Measurements from ENCODE around the gene APPBP2. TPM values are rescaled to one million over a fixed set of nuclear protein-coding genes. Genes with fewer than 3 reads are reported as not detected.

Gene APPBP2
- total RNA-seq, 3 donors from 2014 or later (not counting 1 experiment from before 2014, with no cell fraction given): 18.2 to 23.2 (median 23.0) TPM

DNA sequence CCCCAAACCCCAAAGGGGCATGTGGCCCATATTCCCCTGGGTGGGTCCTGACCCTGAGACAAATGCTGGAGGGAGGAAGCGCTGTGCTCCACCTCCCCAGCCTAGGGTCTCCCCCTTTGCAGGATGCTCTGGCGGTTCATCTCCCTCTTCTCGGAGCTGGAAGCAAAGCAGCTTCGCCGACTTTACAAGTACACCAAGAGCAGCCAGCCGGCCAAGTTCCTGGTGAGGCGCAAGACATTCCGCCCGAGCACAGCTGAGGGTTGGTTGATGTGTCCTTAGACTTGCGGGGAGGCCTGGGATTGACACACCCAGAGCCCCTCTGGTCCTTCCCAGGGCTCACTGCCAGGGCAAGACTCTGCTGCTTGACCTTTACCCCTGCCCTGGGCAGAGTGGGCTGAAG lies 99.4 kb downstream of the APPBP2 start:
- Mint-ChIP-seq H3K27ac (no peak overlapping the region), H3K4me3 (no peak overlapping the region), H3K27me3 (ENCODE audit: low read depth in 2 of 2) (peaks cover 3 to 7% of the 10 kb centered on the region in 2 donors), H3K4me1 (peaks cover 4 to 5% of the 10 kb centered on the region in 2 donors), H3K9me3 (no peaks in the 10 kb centered on the region), H3K36me3 (no peaks in the 10 kb centered on the region)
- 89% methylated on average over 10 of the region's 10 CpGs for WGBS (ENCODE audit: insufficient coverage)
- TF ChIP-seq, protein P1, sequence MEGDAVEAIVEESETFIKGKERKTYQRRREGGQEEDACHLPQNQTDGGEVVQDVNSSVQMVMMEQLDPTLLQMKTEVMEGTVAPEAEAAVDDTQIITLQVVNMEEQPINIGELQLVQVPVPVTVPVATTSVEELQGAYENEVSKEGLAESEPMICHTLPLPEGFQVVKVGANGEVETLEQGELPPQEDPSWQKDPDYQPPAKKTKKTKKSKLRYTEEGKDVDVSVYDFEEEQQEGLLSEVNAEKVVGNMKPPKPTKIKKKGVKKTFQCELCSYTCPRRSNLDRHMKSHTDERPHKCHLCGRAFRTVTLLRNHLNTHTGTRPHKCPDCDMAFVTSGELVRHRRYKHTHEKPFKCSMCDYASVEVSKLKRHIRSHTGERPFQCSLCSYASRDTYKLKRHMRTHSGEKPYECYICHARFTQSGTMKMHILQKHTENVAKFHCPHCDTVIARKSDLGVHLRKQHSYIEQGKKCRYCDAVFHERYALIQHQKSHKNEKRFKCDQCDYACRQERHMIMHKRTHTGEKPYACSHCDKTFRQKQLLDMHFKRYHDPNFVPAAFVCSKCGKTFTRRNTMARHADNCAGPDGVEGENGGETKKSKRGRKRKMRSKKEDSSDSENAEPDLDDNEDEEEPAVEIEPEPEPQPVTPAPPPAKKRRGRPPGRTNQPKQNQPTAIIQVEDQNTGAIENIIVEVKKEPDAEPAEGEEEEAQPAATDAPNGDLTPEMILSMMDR (IDR thresholded peaks at IDR 0.05): no peak
- H3K9me3 ChIP-seq (ENCODE audit: control insufficient read depth, insufficient read depth, low read length): no peaks in the 10 kb centered on the region
- H3K27me3 ChIP-seq (ENCODE audit: control insufficient read depth, insufficient read depth, low read length): no peaks in the 10 kb centered on the region
- intact Hi-C loops (cut with micrococcal nuclease): no loop called here
- DNase-seq: no peak
- no peak for ATAC-seq
- peaks cover 8% of the 10 kb centered on the region for H3K4me1 ChIP-seq (ENCODE audit: control insufficient read depth, insufficient read depth, low read length)
- no peak overlapping the region for H3K27ac ChIP-seq (ENCODE audit: low read length)
- no peaks in the 10 kb centered on the region for H3K36me3 ChIP-seq (ENCODE audit: control insufficient read depth, insufficient read depth, low read length)
- no peak overlapping the region for H3K4me3 ChIP-seq (ENCODE audit: low read length)

GRCh38 chr17:60425626-60426025 lies 100.4 kb downstream of the APPBP2 start:
- H3K27ac Mint-ChIP-seq: no peak overlapping the region
- intact Hi-C loops (cut with micrococcal nuclease): no loop called here
- H3K9me3 ChIP-seq (ENCODE audit: control insufficient read depth, insufficient read depth, low read length): no peaks in the 10 kb centered on the region
- no peak overlapping the region for H3K4me3 Mint-ChIP-seq
- WGBS (ENCODE audit: insufficient coverage): 91% methylated on average over 6 of the region's 6 CpGs
- H3K36me3 Mint-ChIP-seq: no peaks in the 10 kb centered on the region
- no peak for ATAC-seq
- no peak overlapping the region for H3K4me3 ChIP-seq (ENCODE audit: low read length)
- no peaks in the 10 kb centered on the region for H3K27me3 ChIP-seq (ENCODE audit: control insufficient read depth, insufficient read depth, low read length)
- H3K4me1 ChIP-seq (ENCODE audit: control insufficient read depth, insufficient read depth, low read length): peaks cover 10% of the 10 kb centered on the region
- H3K27me3 Mint-ChIP-seq (ENCODE audit: low read depth in 2 of 2): peaks cover 0 to 3% of the 10 kb centered on the region in 2 donors
- TF ChIP-seq, protein P1 (IDR thresholded peaks at IDR 0.05): no peak
- no peak for DNase-seq
- no peak overlapping the region for H3K27ac ChIP-seq (ENCODE audit: low read length)
- H3K9me3 Mint-ChIP-seq: no peaks in the 10 kb centered on the region
- H3K4me1 Mint-ChIP-seq: peaks cover 11 to 12% of the 10 kb centered on the region in 2 donors
- no peaks in the 10 kb centered on the region for H3K36me3 ChIP-seq (ENCODE audit: control insufficient read depth, insufficient read depth, low read length)

DNA sequence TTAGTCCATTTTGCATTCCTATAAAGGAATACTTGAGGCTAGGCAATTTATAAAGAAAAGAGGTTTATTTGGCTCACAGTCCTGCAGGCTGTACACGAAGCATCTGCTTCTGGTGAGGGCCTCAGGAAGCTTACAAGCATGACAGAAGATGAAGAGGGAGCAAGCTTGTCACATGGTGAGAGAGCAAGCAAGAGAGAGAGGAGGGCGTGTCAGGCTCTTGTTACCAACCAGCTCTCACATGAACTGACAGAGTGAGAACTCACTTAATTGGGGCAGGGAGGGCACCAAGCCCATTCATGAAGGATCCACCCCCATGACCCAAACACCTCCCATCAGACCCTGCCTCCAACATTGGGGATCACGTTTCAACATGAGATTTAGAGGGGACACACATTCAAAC lies 102.2 kb downstream of the APPBP2 start:
- peaks cover 11 to 12% of the 10 kb centered on the region in 2 donors for H3K4me1 Mint-ChIP-seq
- no peaks in the 10 kb centered on the region for H3K9me3 Mint-ChIP-seq
- no peaks in the 10 kb centered on the region for H3K9me3 ChIP-seq (ENCODE audit: control insufficient read depth, insufficient read depth, low read length)
- 96% methylated on average over 3 of the region's 3 CpGs for WGBS (ENCODE audit: insufficient coverage)
- H3K27ac ChIP-seq (ENCODE audit: low read length): no peak overlapping the region
- H3K27me3 Mint-ChIP-seq (ENCODE audit: low read depth in 2 of 2): no peaks in the 10 kb centered on the region
- no peak overlapping the region for H3K27ac Mint-ChIP-seq
- TF ChIP-seq, protein P1 (IDR thresholded peaks at IDR 0.05): no peak
- intact Hi-C loops (cut with micrococcal nuclease): no loop called here
- ATAC-seq (no peak), DNase-seq (no peak)
- H3K4me3 ChIP-seq (ENCODE audit: low read length): no peak overlapping the region
- H3K27me3 ChIP-seq (ENCODE audit: control insufficient read depth, insufficient read depth, low read length): no peaks in the 10 kb centered on the region
- no peaks in the 10 kb centered on the region for H3K36me3 ChIP-seq (ENCODE audit: control insufficient read depth, insufficient read depth, low read length)
- H3K4me1 ChIP-seq (ENCODE audit: control insufficient read depth, insufficient read depth, low read length): peaks cover 10% of the 10 kb centered on the region
- no peak overlapping the region for H3K4me3 Mint-ChIP-seq
- no peaks in the 10 kb centered on the region for H3K36me3 Mint-ChIP-seq

- Mint-ChIP-seq H3K27ac (peak within 1 kb of the TSS; percentile 21 to 89), H3K4me1 (peaks cover 11 to 12% of the 10 kb centered on the region in 2 donors), H3K36me3 (no peaks in the 10 kb centered on the region), H3K9me3 (no peaks in the 10 kb centered on the region), H3K4me3 (peak within 1 kb of the TSS; percentile 83), H3K27me3 (ENCODE audit: low read depth in 2 of 2) (peaks cover 0 to under 1% of the 10 kb centered on the region in 2 donors)
- Histone ChIP-seq H3K27me3 (ENCODE audit: control insufficient read depth, insufficient read depth, low read length) (no peaks in the 10 kb centered on the region), H3K4me3 (ENCODE audit: low read length) (peak within 1 kb of the TSS; percentile 56), H3K4me1 (ENCODE audit: control insufficient read depth, insufficient read depth, low read length) (peaks cover 10% of the 10 kb centered on the region), H3K9me3 (ENCODE audit: control insufficient read depth, insufficient read depth, low read length) (no peaks in the 10 kb centered on the region), H3K36me3 (ENCODE audit: control insufficient read depth, insufficient read depth, low read length) (no peaks in the 10 kb centered on the region), H3K27ac (ENCODE audit: low read length) (peak within 1 kb of the TSS; percentile 27)
- ATAC-seq (no peak), DNase-seq (no peak)
- intact Hi-C loops (cut with micrococcal nuclease): no loop called here
- 82% methylated on average over 18 of the region's 18 CpGs for WGBS (ENCODE audit: insufficient coverage)
- TF ChIP-seq, protein P1 (IDR thresholded peaks at IDR 0.05): no peak
Measured at GRCh38 chr17:60422162-60422665, 103.8 kb downstream of the APPBP2 start, which contains the start of gene CHCT1. CHCT1 (plus strand) TSS chr17:60422489; CDS start chr17:60422593, 104 bp downstream.

Measured in natural killer cell (primary cell).